Subcutaneous adipose tissue (tissue), 4 donors: Measurements from ENCODE around the gene CX3CR1. TPM values are rescaled to one million over a fixed set of nuclear protein-coding genes. Genes with fewer than 3 reads are reported as not detected.

Experiments used
- total RNA-seq, 4 donors: library from RNA; depleted of rRNA; stranded (reverse); fragments of >200 nt; gene quantifications; one replicate each; pipeline ENCODE4 v1.1.0, GENCODE V29; 2016
- TF ChIP-seq, protein P1 (sequence below): fragments of 450-650 bp; IDR thresholded peaks from one replicate; pipeline ENCODE4 v1.5.1; 2016; ENCODE audit warnings: low read depth, mild to moderate bottlenecking, control low read depth, antibody characterized with exemption, moderate library complexity

Gene CX3CR1
- total RNA-seq, 4 donors from 2014 or later = 0.16 to 0.57 (median 0.20) TPM

DNA sequence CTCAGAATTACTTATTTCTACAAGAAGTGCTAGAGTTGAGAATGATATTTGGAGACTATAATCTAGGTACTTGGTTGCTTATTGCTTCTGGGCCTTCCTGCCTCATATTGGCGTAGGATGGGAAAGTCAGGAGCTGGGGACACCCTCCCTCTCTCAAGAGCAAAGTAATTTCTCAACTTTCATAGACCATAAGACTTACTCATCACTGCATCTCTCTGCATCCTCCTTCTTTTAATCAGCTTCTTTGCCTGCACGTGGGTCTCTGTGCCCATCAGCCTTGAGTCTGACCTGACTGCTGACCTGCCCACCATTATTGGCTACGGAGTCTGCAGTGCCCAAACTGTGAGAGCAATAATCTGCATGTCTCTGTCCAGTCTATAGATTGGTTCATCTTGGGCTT is 60.1 kb downstream of the CX3CR1 start:
- TF ChIP-seq, protein P1, sequence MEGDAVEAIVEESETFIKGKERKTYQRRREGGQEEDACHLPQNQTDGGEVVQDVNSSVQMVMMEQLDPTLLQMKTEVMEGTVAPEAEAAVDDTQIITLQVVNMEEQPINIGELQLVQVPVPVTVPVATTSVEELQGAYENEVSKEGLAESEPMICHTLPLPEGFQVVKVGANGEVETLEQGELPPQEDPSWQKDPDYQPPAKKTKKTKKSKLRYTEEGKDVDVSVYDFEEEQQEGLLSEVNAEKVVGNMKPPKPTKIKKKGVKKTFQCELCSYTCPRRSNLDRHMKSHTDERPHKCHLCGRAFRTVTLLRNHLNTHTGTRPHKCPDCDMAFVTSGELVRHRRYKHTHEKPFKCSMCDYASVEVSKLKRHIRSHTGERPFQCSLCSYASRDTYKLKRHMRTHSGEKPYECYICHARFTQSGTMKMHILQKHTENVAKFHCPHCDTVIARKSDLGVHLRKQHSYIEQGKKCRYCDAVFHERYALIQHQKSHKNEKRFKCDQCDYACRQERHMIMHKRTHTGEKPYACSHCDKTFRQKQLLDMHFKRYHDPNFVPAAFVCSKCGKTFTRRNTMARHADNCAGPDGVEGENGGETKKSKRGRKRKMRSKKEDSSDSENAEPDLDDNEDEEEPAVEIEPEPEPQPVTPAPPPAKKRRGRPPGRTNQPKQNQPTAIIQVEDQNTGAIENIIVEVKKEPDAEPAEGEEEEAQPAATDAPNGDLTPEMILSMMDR = no peak

DNA sequence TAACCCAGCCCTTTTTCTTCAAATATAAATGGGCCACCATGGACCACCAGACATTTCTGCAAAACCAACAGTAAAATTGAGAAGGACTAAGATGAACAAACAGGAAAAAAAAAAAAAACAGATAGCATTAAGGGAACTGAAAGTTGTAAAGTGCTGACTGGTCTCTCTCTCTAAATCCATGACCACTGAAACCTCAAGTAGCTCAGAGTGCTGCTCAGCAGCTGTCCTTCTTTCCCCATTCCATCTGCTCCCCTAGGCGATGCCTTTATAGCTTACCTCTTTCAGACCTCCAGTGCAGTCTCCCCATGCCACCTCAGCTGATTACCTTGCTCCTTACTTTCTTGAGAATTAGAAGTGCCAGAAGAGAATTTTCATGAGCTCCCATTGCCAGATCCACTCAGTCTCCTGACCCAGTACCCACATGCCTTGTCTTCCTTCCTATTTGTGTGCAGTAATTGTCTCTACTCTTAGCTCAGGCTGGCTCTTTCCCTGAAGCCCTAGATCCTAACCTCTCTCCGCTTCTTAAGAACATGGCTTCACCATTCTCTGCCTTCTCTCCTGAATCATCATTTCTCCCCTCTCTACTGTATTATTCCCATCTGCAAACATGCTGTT is 63.6 kb downstream of the CX3CR1 start:
- TF ChIP-seq, protein P1 = no peak

DNA sequence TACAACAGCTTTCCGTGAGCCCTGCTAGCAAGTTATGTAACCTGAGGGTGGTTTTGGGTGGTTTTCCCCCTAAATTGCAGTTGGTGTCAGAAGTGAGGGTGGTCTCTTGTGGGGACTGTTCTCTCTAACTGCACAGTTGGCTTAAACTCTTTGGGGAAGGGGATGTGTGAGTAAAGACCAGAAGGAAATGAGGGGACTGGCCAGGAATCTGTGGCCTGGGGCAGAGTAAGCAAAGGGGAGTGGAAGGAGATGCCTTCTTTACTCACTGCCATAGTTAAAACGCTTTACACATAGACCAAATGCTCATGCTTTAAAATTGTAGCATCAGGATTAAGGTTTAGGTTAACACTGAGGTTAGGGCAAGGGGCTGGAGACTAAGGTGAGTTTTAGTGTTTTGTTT is 66.2 kb downstream of the CX3CR1 start:
- TF ChIP-seq, protein P1 = no peak

Other genes starting within 250 kb of the CX3CR1 start
- gene SCN11A, start 228.1 kb downstream of the CX3CR1 start, total RNA-seq = 1 to 10 TPM in 1 of 4 donors, under 1 TPM in 3; 0.34 to 1.9 (median 0.46) TPM
- 10 to 100 TPM; 26.1 to 37.0 (median 34.2) TPM for gene WDR48, start 228.0 kb downstream of the CX3CR1 start, total RNA-seq
- gene GORASP1, start 172.4 kb downstream of the CX3CR1 start, total RNA-seq = 10 to 100 TPM; 29.0 to 45.2 (median 34.4) TPM
- gene TTC21A, start 172.4 kb downstream of the CX3CR1 start, total RNA-seq = 10 to 100 TPM in 1 of 4 donors, 1 to 10 TPM in 3; 3.3 to 11.1 (median 7.4) TPM
- gene CSRNP1, start 126.4 kb downstream of the CX3CR1 start, total RNA-seq = 10 to 100 TPM; 19.7 to 52.2 (median 31.8) TPM
- gene XIRP1, start 87.4 kb downstream of the CX3CR1 start, total RNA-seq = not detected
- not detected for gene CCR8, start 49.7 kb upstream of the CX3CR1 start, total RNA-seq
- gene SLC25A38, start 103.3 kb upstream of the CX3CR1 start, total RNA-seq = 10 to 100 TPM; 16.6 to 25.4 (median 21.5) TPM
- 100 to 1,000 TPM; 490 to 861 (median 825) TPM for gene RPSA, start 126.7 kb upstream of the CX3CR1 start, total RNA-seq
- gene MOBP, start 187.6 kb upstream of the CX3CR1 start, total RNA-seq = not detected